Breast epithelium (tissue), 4 donors: ENCODE results near the gene PDGFD. TPM values are rescaled to one million over a fixed set of nuclear protein-coding genes. Genes with fewer than 3 reads are reported as not detected.

Source experiments
- DNase-seq, 2 donors: peaks; one replicate each; pipeline ENCODE4 v3.0.0-alpha.2; 2019; ENCODE audit warnings: low spot score in 2 of 2
- H3K27ac ChIP-seq, 2 donors: fragments of 200-600 bp; sonication (generic) in 1 of 2; one replicate each; pipeline ENCODE4 v1.5.1; 2016 to 2019; ENCODE audit warnings: mild to moderate bottlenecking in 1 of 2
- H3K27me3 ChIP-seq, 2 donors: fragments of 200-600 bp; sonication (generic) in 1 of 2; one replicate each; pipeline versions ENCODE4 v1.5.1 to v1.6.0; 2017 to 2019; ENCODE audit warnings: control low read depth in 1 of 2, mild to moderate bottlenecking in 1 of 2
- H3K36me3 ChIP-seq: fragments of 200-600 bp; one replicate; pipeline ENCODE4 v1.5.1; 2019
- H3K4me1 ChIP-seq, 2 donors: fragments of 200-600 bp; sonication (generic); one replicate each; pipeline ENCODE4 v1.5.1; 2016 to 2019; ENCODE audit warnings: control low read depth in 1 of 2
- H3K4me3 ChIP-seq, 3 donors: fragments of 200-600 bp; sonication (generic); 1 replicate in 2 of 3; 2 replicates in 1 of 3; pipeline ENCODE4 v1.5.1; 2016 to 2019; ENCODE audit warnings: mild to moderate bottlenecking in 3 of 3, moderate library complexity in 2 of 3
- H3K9me3 ChIP-seq, 2 donors: fragments of 200-600 bp; sonication (generic) in 1 of 2; one replicate each; pipeline ENCODE4 v1.5.1; 2016 to 2019; ENCODE audit warnings: control low read depth in 1 of 2
- CTCF ChIP-seq, 3 donors: fragments of 450-650 bp; IDR thresholded peaks; one replicate each; pipeline ENCODE4 v1.5.1; 2016 to 2017; ENCODE audit warnings: antibody characterized with exemption in 3 of 3, mild to moderate bottlenecking in 3 of 3, moderate library complexity in 3 of 3
- POLR2A ChIP-seq: fragments of 450-650 bp; IDR thresholded peaks from one replicate; pipeline ENCODE4 v1.6.1; 2016; ENCODE audit warnings: antibody characterized with exemption, mild to moderate bottlenecking, moderate library complexity
- POLR2AphosphoS5 ChIP-seq, 3 donors: sonication (generic); formaldehyde crosslinking; IDR thresholded peaks; one replicate each; pipeline ENCODE4 v1.6.1; 2017; ENCODE audit warnings: antibody characterized with exemption in 3 of 3
- intact Hi-C: fragments of 100-400 bp; cut with DNase I; formaldehyde crosslinking; loops from one replicate; pipeline ENCODE4 v1.15.1; 2023; ENCODE audit warnings: low total_unique reads
- total RNA-seq, 3 donors: library from RNA; depleted of rRNA; stranded (reverse); fragments of >200 nt; gene quantifications; one replicate each; pipeline ENCODE4 v1.1.0, GENCODE V29; 2016

Gene PDGFD
- total RNA-seq, 3 donors from 2014 or later: 21.8 to 76.0 (median 53.1) TPM

- intact Hi-C loops: no loop called here
- Histone ChIP-seq H3K4me1 (no peaks in the 10 kb centered on the region), H3K36me3 (no peaks in the 10 kb centered on the region), H3K27me3 (no peaks in the 10 kb centered on the region), H3K27ac (no peak overlapping the region), H3K4me3 (no peak overlapping the region), H3K9me3 (no peaks in the 10 kb centered on the region)
- TF ChIP-seq POLR2A (no peak), POLR2AphosphoS5 (IDR thresholded peaks at IDR 0.05) (no peak), CTCF (IDR thresholded peaks at IDR 0.05) (no peak)
- DNase-seq: no peak
Measured at GRCh38 chr11:104198576-104198975, 34.6 kb upstream of the PDGFD start.

DNA sequence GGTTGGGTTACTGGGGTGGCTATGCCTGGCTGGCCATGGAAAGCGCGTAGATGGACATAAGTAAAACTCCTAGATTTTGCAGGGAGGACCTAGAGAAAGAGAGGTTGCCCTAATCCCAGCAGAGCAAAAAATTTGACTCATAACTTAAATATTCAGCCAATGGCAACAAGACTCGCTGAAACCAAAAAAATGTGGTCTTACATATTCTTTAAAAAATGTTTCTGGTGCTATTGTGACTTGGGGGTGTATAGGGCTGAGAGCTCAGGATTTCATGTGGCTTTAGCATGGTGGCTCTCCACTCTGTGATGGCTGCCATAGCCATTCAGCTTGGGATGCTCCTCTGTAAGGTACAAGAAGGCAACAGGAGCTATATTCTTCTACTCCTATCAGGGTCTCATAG, 27.2 kb upstream of the PDGFD start:
- Histone ChIP-seq H3K4me1 (no peaks in the 10 kb centered on the region), H3K27me3 (no peaks in the 10 kb centered on the region), H3K36me3 (no peaks in the 10 kb centered on the region), H3K27ac (no peak overlapping the region), H3K9me3 (no peaks in the 10 kb centered on the region), H3K4me3 (no peak overlapping the region)
- no peak for DNase-seq
- intact Hi-C loops: no loop called here
- no peak for TF ChIP-seq POLR2A
- TF ChIP-seq POLR2AphosphoS5 (IDR thresholded peaks at IDR 0.05): no peak
- no peak for TF ChIP-seq CTCF (IDR thresholded peaks at IDR 0.05)

DNA sequence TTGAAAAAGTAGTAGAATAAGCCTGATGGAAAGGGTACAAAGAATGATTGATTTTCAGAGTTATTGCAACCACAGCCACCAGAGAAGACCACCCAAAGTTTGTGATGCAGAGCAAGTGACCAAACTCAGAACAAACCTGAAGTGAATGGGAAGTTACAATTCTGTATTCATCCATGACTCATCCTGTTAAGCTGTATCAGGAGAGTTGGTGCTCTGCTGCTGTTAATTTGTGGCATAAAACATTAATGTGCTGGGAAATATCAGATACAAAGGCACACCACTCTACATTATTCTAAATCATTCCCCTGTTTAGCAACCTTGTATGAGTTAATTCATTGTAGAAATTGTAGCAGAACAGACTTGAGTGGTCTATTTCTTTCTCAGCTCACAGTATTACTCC, 19.6 kb upstream of the PDGFD start:
- Histone ChIP-seq H3K27me3 (no peaks in the 10 kb centered on the region), H3K4me3 (no peak overlapping the region), H3K27ac (no peak overlapping the region), H3K4me1 (no peaks in the 10 kb centered on the region), H3K9me3 (no peaks in the 10 kb centered on the region), H3K36me3 (no peaks in the 10 kb centered on the region)
- intact Hi-C loops: no loop called here
- no peak for TF ChIP-seq POLR2AphosphoS5 (IDR thresholded peaks at IDR 0.05)
- no peak for TF ChIP-seq CTCF (IDR thresholded peaks at IDR 0.05)
- no peak for TF ChIP-seq POLR2A
- DNase-seq: no peak

DNA sequence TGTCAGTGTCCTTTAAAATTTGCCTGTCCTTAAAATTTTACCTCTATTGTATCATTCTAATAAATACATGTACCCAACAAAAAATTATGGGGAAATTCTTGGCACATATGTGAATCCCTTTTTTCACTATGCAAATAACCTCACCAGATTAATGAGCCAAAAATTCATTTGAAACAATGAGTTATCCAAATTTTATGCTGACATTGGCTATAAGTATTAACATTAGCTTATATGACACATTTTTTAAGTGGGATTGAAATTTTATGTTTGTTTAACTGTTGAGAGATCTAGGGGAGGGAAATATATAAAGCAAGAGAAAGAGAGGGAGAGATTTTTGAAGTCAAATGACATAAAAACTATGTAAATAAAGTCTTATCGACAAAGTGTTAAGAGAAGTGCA, 11.8 kb upstream of the PDGFD start:
- no peak overlapping the region for H3K27ac ChIP-seq
- H3K27me3 ChIP-seq: no peaks in the 10 kb centered on the region
- no peaks in the 10 kb centered on the region for H3K36me3 ChIP-seq
- intact Hi-C loops: no loop called here
- TF ChIP-seq POLR2AphosphoS5 (IDR thresholded peaks at IDR 0.05) (no peak), POLR2A (no peak), CTCF (IDR thresholded peaks at IDR 0.05) (no peak)
- H3K9me3 ChIP-seq: no peaks in the 10 kb centered on the region
- DNase-seq: no peak
- H3K4me3 ChIP-seq: no peak overlapping the region
- no peaks in the 10 kb centered on the region for H3K4me1 ChIP-seq

DNA sequence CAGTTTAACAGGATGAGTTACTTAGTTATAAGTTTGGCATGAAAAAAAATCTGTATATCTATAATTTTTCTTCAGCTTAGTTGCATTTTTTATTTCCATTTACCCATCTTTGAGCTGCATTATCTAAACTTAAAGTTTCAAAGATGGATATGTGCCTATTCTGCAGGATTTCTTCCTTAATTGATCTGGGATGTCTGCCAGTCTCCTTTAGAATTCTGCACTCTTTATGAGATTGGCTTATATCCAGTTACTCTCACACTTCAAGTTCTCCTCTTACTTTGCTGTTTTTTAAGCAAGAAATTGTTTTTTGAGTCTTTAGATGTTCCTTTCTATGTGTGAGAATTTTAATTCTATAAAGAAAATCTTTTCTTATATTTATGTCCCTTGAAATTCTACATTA, 5.1 kb upstream of the PDGFD start:
- H3K4me3 ChIP-seq: no peak overlapping the region
- no peaks in the 10 kb centered on the region for H3K4me1 ChIP-seq
- H3K27me3 ChIP-seq: no peaks in the 10 kb centered on the region
- intact Hi-C loops: no loop called here
- no peaks in the 10 kb centered on the region for H3K36me3 ChIP-seq
- no peak overlapping the region for H3K27ac ChIP-seq
- DNase-seq: no peak
- no peak for TF ChIP-seq CTCF (IDR thresholded peaks at IDR 0.05)
- no peak for TF ChIP-seq POLR2A
- no peak for TF ChIP-seq POLR2AphosphoS5 (IDR thresholded peaks at IDR 0.05)
- no peaks in the 10 kb centered on the region for H3K9me3 ChIP-seq
